Trophoblast cell (in vitro differentiated cells and primary cell): Measurements from ENCODE around the gene TBL1X.

ENCODE experiments used
- DNase-seq, 2 donors: peaks; one replicate each; pipeline ENCODE4 v3.0.0-alpha.2; 2016
- H2AFZ ChIP-seq: 2 replicates; pipeline ENCODE4 v1.6.1; 2013; ENCODE audit warnings: low read length, moderate library complexity, mild to moderate bottlenecking; ENCODE audit not compliant: insufficient read depth, poor library complexity
- H2AK5ac ChIP-seq: 2 replicates; pipeline ENCODE4 v1.6.1; 2013; ENCODE audit warnings: mild to moderate bottlenecking, low read length
- H2BK120ac ChIP-seq: 2 replicates; pipeline ENCODE4 v1.6.1; 2013; ENCODE audit warnings: low read length, mild to moderate bottlenecking, moderate library complexity; ENCODE audit not compliant: insufficient read depth, poor library complexity
- H2BK12ac ChIP-seq: 2 replicates; pipeline ENCODE4 v1.6.1; 2013; ENCODE audit warnings: mild to moderate bottlenecking, low read length, moderate library complexity
- H2BK5ac ChIP-seq: 2 replicates; pipeline ENCODE4 v1.6.1; 2013; ENCODE audit warnings: low read length, low read depth, moderate library complexity, mild to moderate bottlenecking; ENCODE audit not compliant: poor library complexity
- H3K14ac ChIP-seq: 2 replicates; pipeline ENCODE4 v1.6.1; 2013; ENCODE audit warnings: mild to moderate bottlenecking, low read length
- H3K18ac ChIP-seq: 2 replicates; pipeline ENCODE4 v1.6.1; 2013; ENCODE audit warnings: mild to moderate bottlenecking, low read length
- H3K23ac ChIP-seq: 2 replicates; pipeline ENCODE4 v1.6.1; 2013; ENCODE audit warnings: low read length
- H3K27ac ChIP-seq: 2 replicates; pipeline ENCODE4 v1.5.1; 2013; ENCODE audit warnings: low read depth, mild to moderate bottlenecking, inconsistent platforms, low read length, moderate library complexity
- H3K27me3 ChIP-seq: 2 replicates; pipeline ENCODE4 v1.6.1; 2013; ENCODE audit warnings: inconsistent platforms, mild to moderate bottlenecking, low read length, moderate library complexity; ENCODE audit not compliant: insufficient read depth
- H3K36me3 ChIP-seq, 2 experiments: 1 replicate in 1 of 2; 2 replicates in 1 of 2; pipeline ENCODE4 v1.6.1; 2013; ENCODE audit warnings: low read length in 2 of 2, mild to moderate bottlenecking in 2 of 2, moderate library complexity in 1 of 2; ENCODE audit not compliant: insufficient read depth in 2 of 2, control insufficient read depth in 1 of 2
- H3K4ac ChIP-seq: 2 replicates; pipeline ENCODE4 v1.6.1; 2013; ENCODE audit warnings: low read depth, mild to moderate bottlenecking, low read length, moderate library complexity
- H3K4me1 ChIP-seq, 2 experiments: 1 replicate in 1 of 2; 2 replicates in 1 of 2; pipeline ENCODE4 v1.6.1; 2013; ENCODE audit warnings: low read length in 2 of 2, mild to moderate bottlenecking in 2 of 2, moderate library complexity in 1 of 2; ENCODE audit not compliant: insufficient read depth in 2 of 2, control insufficient read depth in 1 of 2
- H3K4me2 ChIP-seq: 2 replicates; pipeline ENCODE4 v1.6.1; 2013; ENCODE audit warnings: inconsistent platforms, mild to moderate bottlenecking, low read length, moderate library complexity
- H3K4me3 ChIP-seq: 2 replicates; pipeline ENCODE4 v1.5.1; 2013; ENCODE audit warnings: mild to moderate bottlenecking, low read depth, low read length, inconsistent platforms
- H3K79me1 ChIP-seq: one replicate; pipeline ENCODE4 v1.6.1; 2013; ENCODE audit warnings: low read length
- H3K79me2 ChIP-seq: 2 replicates; pipeline ENCODE4 v1.6.1; 2013; ENCODE audit warnings: low read length, mild to moderate bottlenecking; ENCODE audit not compliant: control insufficient read depth, insufficient read depth, poor library complexity
- H3K9ac ChIP-seq: 2 replicates; pipeline ENCODE4 v1.6.1; 2013; ENCODE audit warnings: mild to moderate bottlenecking, low read length
- H3K9me3 ChIP-seq: 2 replicates; pipeline ENCODE4 v1.6.1; 2013; ENCODE audit warnings: low read depth, mild to moderate bottlenecking, control low read depth, inconsistent platforms, low read length; ENCODE audit not compliant: insufficient read depth
- H4K12ac ChIP-seq: 2 replicates; pipeline ENCODE4 v1.6.1; 2013; ENCODE audit warnings: low read depth, mild to moderate bottlenecking, low read length, moderate library complexity
- H4K8ac ChIP-seq: 2 replicates; pipeline ENCODE4 v1.6.1; 2013; ENCODE audit warnings: low read depth, mild to moderate bottlenecking, low read length, moderate library complexity
- H4K91ac ChIP-seq: one replicate; pipeline ENCODE4 v1.6.1; 2013; ENCODE audit warnings: low read depth, mild to moderate bottlenecking, low read length, moderate library complexity
- WGBS: extraction: QIAGEN DNeasy Blood & Tissue Kit; methylation state at CpG from one replicate; pipeline ENCODE4 v1.1.7; 2013; ENCODE audit warnings: missing lambda C conversion rate; ENCODE audit not compliant: insufficient read length, insufficient coverage; ENCODE audit errors: extremely low coverage; 5-methylcytosine and 5-hydroxymethylcytosine counted together

TBL1X gene

DNA sequence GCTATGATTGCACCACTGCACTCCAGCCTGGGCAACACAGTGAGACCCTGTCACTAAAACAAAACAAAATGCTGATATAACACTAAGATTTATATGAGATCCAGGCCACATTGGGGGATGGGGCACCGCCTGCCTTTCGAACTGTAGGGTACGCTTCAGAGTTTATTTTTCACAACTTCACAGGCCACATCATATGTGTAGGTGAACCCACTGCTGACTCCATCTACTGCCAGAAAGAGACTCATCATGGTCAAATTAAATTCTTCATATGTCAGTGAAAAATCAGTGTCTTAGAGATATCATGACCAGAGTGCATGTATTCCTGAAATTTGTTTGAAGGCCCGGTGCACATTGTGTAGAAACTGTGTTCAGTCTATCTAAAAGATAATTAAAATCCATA, 178.9 kb downstream of the TBL1X start:
- no peak overlapping the region for H3K4me2 ChIP-seq
- no peaks in the 10 kb centered on the region for H3K36me3 ChIP-seq
- no peak overlapping the region for H3K27ac ChIP-seq
- no peak overlapping the region for H3K23ac ChIP-seq
- H3K18ac ChIP-seq = no peak overlapping the region
- H2AFZ ChIP-seq = no peak overlapping the region
- H3K9ac ChIP-seq = no peak overlapping the region
- H3K79me1 ChIP-seq = no peaks in the 10 kb centered on the region
- H3K4me3 ChIP-seq = no peak overlapping the region
- no peak overlapping the region for H2AK5ac ChIP-seq
- no peaks in the 10 kb centered on the region for H3K79me2 ChIP-seq
- H4K91ac ChIP-seq = no peak overlapping the region
- no peak overlapping the region for H4K12ac ChIP-seq
- H2BK12ac ChIP-seq = no peak overlapping the region
- H3K14ac ChIP-seq = no peak overlapping the region
- no peaks in the 10 kb centered on the region for H3K27me3 ChIP-seq
- no peak overlapping the region for H4K8ac ChIP-seq
- no peaks in the 10 kb centered on the region for H3K9me3 ChIP-seq
- no peak overlapping the region for H2BK120ac ChIP-seq
- DNase-seq = no peak
- no peak overlapping the region for H3K4ac ChIP-seq
- WGBS = no CpG with 5 or more reads among the region's 4 CpGs
- H3K4me1 ChIP-seq = no peaks in the 10 kb centered on the region
- no peak overlapping the region for H2BK5ac ChIP-seq

GRCh38 chrX:9644335-9644734, 179.5 kb downstream of the TBL1X start:
- H2AFZ ChIP-seq = no peak overlapping the region
- H2BK12ac ChIP-seq = no peak overlapping the region
- H2BK5ac ChIP-seq = no peak overlapping the region
- no peaks in the 10 kb centered on the region for H3K4me1 ChIP-seq
- H3K9ac ChIP-seq = no peak overlapping the region
- no peaks in the 10 kb centered on the region for H3K79me2 ChIP-seq
- H3K79me1 ChIP-seq = no peaks in the 10 kb centered on the region
- H2BK120ac ChIP-seq = no peak overlapping the region
- no peak overlapping the region for H4K91ac ChIP-seq
- no CpG with 5 or more reads among the region's 6 CpGs for WGBS
- H3K27me3 ChIP-seq = no peaks in the 10 kb centered on the region
- no peak overlapping the region for H3K4ac ChIP-seq
- no peak overlapping the region for H4K12ac ChIP-seq
- no peak overlapping the region for H3K23ac ChIP-seq
- no peaks in the 10 kb centered on the region for H3K36me3 ChIP-seq
- H3K14ac ChIP-seq = no peak overlapping the region
- no peak overlapping the region for H3K18ac ChIP-seq
- H4K8ac ChIP-seq = no peak overlapping the region
- no peak overlapping the region for H3K27ac ChIP-seq
- H2AK5ac ChIP-seq = no peak overlapping the region
- DNase-seq = no peak
- H3K4me3 ChIP-seq = no peak overlapping the region
- H3K4me2 ChIP-seq = no peak overlapping the region
- no peaks in the 10 kb centered on the region for H3K9me3 ChIP-seq

- Histone ChIP-seq H3K27me3 (no peaks in the 10 kb centered on the region), H3K4me2 (no peak overlapping the region), H3K79me1 (no peaks in the 10 kb centered on the region), H3K14ac (no peak overlapping the region), H2BK12ac (no peak overlapping the region), H3K27ac (no peak overlapping the region), H3K79me2 (no peaks in the 10 kb centered on the region), H4K91ac (no peak overlapping the region), H4K12ac (no peak overlapping the region), H3K36me3 (no peaks in the 10 kb centered on the region), H3K4me3 (no peak overlapping the region), H3K9ac (no peak overlapping the region), H3K9me3 (no peaks in the 10 kb centered on the region), H4K8ac (no peak overlapping the region), H2AK5ac (no peak overlapping the region), H3K23ac (no peak overlapping the region), H3K4me1 (no peaks in the 10 kb centered on the region), H2AFZ (no peak overlapping the region), H3K4ac (no peak overlapping the region), H2BK120ac (no peak overlapping the region), H3K18ac (no peak overlapping the region), H2BK5ac (no peak overlapping the region)
- WGBS = no CpG with 5 or more reads among the region's 12 CpGs
- DNase-seq = no peak
Measured at GRCh38 chrX:9646471-9647224, 181.8 kb downstream of the TBL1X start.

DNA sequence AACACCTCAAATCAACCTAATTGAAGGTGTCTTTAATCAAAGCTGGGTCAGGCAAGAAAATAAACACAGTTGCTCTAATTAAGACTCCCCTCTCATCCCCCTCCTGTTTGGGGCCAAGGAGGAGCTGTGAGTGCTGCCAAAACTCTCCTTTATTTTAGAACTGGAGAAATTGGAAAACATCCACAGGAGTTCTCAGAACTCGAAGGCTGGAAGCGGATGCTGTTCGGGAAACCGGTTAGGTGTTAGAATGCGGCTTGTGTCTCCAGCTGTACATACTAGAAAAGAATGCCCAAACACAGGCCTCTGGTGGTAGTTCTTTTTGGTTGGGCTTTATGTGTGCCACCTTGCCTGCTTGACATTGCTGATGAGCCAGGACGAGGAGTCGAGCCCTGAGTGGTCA, 182.6 kb downstream of the TBL1X start:
- H3K23ac ChIP-seq = no peak overlapping the region
- H3K27ac ChIP-seq = no peak overlapping the region
- no peaks in the 10 kb centered on the region for H3K79me1 ChIP-seq
- H2AFZ ChIP-seq = no peak overlapping the region
- H3K36me3 ChIP-seq = no peaks in the 10 kb centered on the region
- no peak overlapping the region for H3K18ac ChIP-seq
- H3K4ac ChIP-seq = no peak overlapping the region
- H3K9me3 ChIP-seq = no peaks in the 10 kb centered on the region
- H3K79me2 ChIP-seq = no peaks in the 10 kb centered on the region
- no peak overlapping the region for H3K4me3 ChIP-seq
- no peak for DNase-seq
- no peaks in the 10 kb centered on the region for H3K4me1 ChIP-seq
- no peak overlapping the region for H2BK12ac ChIP-seq
- H4K12ac ChIP-seq = no peak overlapping the region
- WGBS = no CpG with 5 or more reads among the region's 7 CpGs
- no peaks in the 10 kb centered on the region for H3K27me3 ChIP-seq
- no peak overlapping the region for H3K4me2 ChIP-seq
- no peak overlapping the region for H3K9ac ChIP-seq
- H2BK120ac ChIP-seq = no peak overlapping the region
- no peak overlapping the region for H4K91ac ChIP-seq
- no peak overlapping the region for H2BK5ac ChIP-seq
- H4K8ac ChIP-seq = no peak overlapping the region
- no peak overlapping the region for H3K14ac ChIP-seq
- H2AK5ac ChIP-seq = no peak overlapping the region
